ENCODE measurements around the gene NPIPA1. TPM values are rescaled to one million over a fixed set of nuclear protein-coding genes. Genes with fewer than 3 reads are reported as not detected.
"Not testable (repeated sequence)": the region's sequence is repeated elsewhere in the genome, so short reads cannot be mapped to it uniquely, and the experiment has no call there.

The NPIPA1 gene
- total RNA-seq, 1 donor from 2014 or later = 158 TPM

DNA sequence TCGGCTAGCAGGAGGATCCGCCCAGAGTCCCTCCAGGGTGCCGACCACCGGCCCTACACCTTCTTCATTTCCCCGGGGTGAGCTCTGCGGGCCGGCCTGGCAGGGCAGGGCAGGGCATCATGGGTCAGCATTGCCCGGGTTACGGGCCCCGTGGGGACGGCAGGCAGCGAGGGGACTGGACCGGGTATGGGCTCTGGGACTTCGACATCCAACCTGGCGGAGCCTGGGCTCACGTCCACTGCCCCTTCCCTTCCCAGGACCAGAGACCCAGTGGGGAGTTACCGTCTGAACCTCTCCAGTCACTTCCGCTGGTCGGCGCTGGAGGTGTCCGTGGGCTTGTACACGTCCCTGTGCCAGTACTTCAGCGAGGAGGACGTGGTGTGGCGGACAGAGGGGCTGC is 7.0 kb upstream of the NPIPA1 start:
- not testable (repeated sequence) for DNase-seq (ENCODE audit: low spot score)

DNA sequence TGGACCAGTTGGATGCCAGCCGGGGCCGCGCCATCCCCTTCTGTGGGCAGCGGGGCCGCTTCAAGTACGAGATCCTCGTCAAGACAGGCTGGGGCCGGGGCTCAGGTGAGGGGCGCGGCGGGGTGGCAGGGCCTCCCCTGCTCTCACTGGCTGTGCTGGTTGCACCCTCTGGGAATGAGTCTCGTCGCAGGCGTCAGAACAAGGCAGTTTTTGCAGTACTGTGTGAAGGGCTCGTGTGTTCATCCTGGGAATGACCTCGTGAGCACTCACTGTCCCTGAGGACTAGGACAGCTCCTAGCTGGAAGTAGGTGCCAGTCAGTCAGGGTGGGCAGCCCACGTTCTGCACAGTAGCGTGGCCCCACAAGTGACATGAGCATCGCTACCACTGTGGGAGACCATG is 6.3 kb upstream of the NPIPA1 start:
- DNase-seq (ENCODE audit: low spot score) = peak; percentile 35

DNA sequence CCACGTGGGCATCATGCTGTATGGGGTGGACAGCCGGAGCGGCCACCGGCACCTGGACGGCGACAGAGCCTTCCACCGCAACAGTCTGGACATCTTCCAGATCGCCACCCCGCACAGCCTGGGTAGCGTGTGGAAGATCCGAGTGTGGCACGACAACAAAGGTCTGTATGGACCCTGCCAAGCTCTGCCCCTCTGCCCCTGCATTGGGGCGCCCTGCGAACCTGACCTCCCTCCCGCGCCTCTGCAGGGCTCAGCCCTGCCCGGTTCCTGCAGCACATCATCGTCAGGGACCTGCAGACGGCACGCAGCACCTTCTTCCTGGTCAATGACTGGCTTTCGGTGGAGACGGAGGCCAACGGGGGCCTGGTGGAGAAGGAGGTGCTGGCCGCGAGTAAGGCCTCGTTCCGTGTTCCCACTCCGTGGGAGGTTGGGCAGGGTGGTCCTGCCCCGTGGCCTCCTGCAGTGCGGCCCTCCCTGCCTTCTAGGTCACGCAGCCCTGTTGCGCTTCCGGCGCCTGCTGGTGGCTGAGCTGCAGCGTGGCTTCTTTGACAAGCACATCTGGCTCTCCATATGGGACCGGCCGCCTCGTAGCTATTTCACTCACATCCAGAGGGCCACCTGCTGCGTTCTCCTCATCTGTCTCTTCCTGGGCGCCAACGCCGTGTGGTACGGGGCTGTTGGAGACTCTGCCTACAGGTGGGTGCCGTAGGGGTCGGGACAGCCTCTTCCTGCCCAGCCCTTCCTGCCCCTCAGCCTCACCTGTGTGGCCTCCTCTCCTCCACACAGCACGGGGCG is 4.5 kb upstream of the NPIPA1 start:
- peak; percentile 22 for DNase-seq (ENCODE audit: low spot score)

- DNase-seq (ENCODE audit: low spot score) = peak; percentile 31
Observed at GRCh38 chr16:14937994-14938393, 751 bp downstream of the NPIPA1 start.

- DNase-seq (ENCODE audit: low spot score) = not testable (repeated sequence)
Observed at GRCh38 chr16:14942686-14943085, 5.4 kb downstream of the NPIPA1 start.

- DNase-seq (ENCODE audit: low spot score) = no peak
Observed at GRCh38 chr16:14955546-14956231, 18.4 kb downstream of the NPIPA1 start.

GRCh38 chr16:14957576-14958322 is 20.5 kb downstream of the NPIPA1 start:
- DNase-seq (ENCODE audit: low spot score) = peak; percentile 44

- DNase-seq (ENCODE audit: low spot score) = no peak
Observed at GRCh38 chr16:14958323-14958600, 21.0 kb downstream of the NPIPA1 start.

DNA sequence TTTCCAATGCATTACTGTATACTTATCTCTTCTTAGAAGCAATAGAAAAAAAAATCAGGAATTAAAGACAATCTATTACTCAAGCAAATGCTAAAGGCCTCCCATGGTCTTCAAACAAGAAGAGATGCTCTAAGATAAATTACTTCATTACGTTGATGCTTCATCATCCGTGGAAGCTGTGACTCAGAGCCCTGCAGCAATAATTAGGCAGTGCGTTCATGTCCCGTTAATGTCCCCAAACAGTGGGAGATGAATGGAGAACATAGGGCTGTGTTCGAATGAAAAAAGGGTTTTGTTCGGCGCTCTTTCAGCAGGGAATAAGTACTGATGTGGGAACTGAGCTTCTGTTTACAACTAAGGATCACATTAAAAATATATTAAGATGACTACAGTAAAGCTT is 21.7 kb downstream of the NPIPA1 start:
- no peak for DNase-seq (ENCODE audit: low spot score)

DNA sequence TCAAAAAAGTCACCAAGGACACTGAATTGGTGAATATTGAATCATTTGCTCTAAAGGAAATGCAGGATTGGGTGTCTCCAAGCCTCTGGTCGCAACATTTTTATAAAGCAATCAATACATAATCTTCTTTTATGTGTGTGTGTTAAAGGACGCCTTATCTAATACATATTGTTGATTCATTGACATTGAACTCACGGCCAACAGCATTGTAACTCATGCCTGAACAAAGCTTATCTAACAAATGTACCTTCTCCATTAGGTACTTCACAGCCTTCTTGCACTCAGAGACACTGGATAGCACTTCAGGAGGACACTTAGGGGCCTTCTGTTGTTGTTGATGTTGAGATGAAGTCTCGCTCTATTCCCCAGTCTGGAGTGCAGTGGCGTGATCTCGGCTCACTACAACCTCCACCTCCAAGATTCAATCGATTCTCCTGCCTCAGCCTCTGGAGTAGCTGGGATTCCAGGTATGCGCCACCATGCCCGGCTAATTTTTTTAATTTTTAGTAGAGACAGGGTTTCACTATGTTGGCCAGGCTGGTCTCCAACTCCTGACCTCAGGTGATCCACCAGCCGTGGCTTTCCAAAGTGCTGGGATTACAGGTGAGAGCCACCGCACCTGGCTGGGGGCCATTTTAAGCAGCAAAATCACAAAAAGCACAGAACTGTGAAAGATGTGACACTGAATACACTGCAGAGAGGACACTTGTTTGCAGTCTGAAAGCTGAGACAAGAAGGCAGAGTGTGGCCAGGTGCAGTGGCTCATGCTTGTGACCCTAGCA is 24.4 kb downstream of the NPIPA1 start:
- DNase-seq (ENCODE audit: low spot score) = peak; percentile 37

DNA sequence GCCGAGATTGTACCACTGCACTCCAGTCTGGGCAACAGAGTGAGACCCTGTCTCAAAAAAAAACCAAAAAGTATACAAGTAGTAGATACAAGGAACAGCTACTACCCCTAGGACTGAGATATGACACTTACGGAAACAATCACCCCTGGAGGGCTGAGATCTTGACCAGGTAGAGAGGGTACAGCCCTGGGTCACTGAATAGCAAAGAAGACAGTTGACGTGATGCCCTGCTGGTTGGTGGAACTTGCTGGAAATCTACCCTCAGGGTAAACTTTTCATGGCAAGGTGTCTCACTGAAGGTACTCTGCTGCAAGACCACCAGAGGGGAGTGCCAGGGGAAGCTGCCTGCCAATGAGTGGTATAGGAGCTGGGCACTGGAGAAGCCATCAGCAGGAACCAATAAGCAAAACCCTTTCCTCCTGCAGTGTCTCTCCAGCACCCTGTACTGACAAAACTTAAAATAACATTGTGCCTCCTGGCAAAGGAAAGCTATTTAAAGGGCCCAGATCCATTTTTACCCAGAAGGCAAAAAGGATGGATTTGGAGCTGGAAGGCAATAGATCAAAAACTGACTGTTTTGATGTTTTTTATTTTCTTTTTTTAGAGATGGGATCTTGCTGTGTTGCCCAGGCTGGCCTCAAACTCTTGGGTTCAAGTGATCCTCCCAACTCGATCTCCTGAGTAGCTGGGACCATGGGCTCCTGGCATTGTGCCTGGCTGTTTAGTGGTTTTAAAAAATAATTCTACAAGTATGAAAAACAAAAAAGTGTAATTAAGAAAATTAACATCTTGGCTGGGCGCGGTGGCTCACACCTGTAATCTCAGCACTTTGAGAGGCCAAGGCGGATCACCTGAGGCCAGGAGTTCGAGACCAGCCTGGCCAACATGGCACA is 26.3 kb downstream of the NPIPA1 start:
- DNase-seq (ENCODE audit: low spot score) = peak; percentile 42

GRCh38 chr16:14965328-14965727 is 28.1 kb downstream of the NPIPA1 start:
- no peak for DNase-seq (ENCODE audit: low spot score)

- not testable (repeated sequence) for DNase-seq (ENCODE audit: low spot score)
Observed at GRCh38 chr16:14969795-14970194, 32.6 kb downstream of the NPIPA1 start.

DNA sequence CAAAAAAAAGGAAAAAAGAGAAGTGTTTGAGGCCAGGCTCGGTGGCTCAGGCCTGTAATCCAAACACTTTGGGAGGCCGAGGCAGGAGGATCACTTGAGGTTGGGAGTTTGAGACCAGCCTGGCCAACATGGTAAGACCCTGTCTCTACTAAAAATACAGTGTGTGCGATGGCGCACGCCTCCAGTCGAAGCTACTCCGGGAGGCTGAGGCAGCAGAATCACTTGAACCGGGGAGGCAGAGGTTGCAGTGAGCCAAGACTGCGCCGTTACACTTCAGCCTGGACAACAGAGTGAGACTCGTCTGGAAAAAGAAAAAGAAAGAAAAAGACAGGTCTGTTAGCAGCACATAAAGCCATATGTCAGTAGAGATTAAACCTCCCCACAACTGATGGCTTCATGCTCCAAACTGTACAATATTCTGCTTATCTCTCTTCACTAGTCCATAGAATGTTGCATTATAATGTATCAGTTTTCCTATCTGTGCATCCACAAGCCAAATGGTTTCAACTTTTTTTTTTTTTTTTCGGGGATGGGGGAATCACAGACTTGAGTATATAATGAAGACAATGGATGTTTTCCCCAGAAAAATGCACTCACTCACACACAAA is 34.5 kb downstream of the NPIPA1 start:
- DNase-seq (ENCODE audit: low spot score) = not testable (repeated sequence)

GRCh38 chr16:14973785-14974322 is 36.6 kb downstream of the NPIPA1 start:
- DNase-seq (ENCODE audit: low spot score) = not testable (repeated sequence)

- DNase-seq (ENCODE audit: low spot score) = not testable (repeated sequence)
Observed at GRCh38 chr16:14974331-14974655, 37.0 kb downstream of the NPIPA1 start.

- DNase-seq (ENCODE audit: low spot score) = peak; percentile 96
Observed at GRCh38 chr16:14974656-14975417, 37.6 kb downstream of the NPIPA1 start, which contains the start of gene PDXDC1. Gene PDXDC1 (plus strand): TSS chr16:14975026. CDS start chr16:14975200, 174 bp downstream.

GRCh38 chr16:14975418-14976194 is 38.4 kb downstream of the NPIPA1 start:
- peak; percentile 77 for DNase-seq (ENCODE audit: low spot score)
